Umbilical cord (tissue), 2 donors: ENCODE data around the gene GNAT1. TPM values are rescaled to one million over a fixed set of nuclear protein-coding genes. Genes with fewer than 3 reads are reported as not detected.

ENCODE experiments used
- DNase-seq: peaks from one replicate; pipeline ENCODE4 v3.0.0-alpha.2; 2015; ENCODE audit warnings: low spot score
- total RNA-seq: library from RNA; depleted of rRNA; stranded (reverse); fragments of >200 nt; gene quantifications from one replicate; pipeline ENCODE4 v1.2.3, GENCODE V29; 2014; ENCODE audit warnings: low replicate concordance; ENCODE audit not compliant: insufficient read depth

Gene GNAT1
- total RNA-seq, 1 donor from 2014 or later = not detected

GRCh38 chr3:50162034-50162883, 29.2 kb upstream of the GNAT1 start:
- DNase-seq = no peak

DNA sequence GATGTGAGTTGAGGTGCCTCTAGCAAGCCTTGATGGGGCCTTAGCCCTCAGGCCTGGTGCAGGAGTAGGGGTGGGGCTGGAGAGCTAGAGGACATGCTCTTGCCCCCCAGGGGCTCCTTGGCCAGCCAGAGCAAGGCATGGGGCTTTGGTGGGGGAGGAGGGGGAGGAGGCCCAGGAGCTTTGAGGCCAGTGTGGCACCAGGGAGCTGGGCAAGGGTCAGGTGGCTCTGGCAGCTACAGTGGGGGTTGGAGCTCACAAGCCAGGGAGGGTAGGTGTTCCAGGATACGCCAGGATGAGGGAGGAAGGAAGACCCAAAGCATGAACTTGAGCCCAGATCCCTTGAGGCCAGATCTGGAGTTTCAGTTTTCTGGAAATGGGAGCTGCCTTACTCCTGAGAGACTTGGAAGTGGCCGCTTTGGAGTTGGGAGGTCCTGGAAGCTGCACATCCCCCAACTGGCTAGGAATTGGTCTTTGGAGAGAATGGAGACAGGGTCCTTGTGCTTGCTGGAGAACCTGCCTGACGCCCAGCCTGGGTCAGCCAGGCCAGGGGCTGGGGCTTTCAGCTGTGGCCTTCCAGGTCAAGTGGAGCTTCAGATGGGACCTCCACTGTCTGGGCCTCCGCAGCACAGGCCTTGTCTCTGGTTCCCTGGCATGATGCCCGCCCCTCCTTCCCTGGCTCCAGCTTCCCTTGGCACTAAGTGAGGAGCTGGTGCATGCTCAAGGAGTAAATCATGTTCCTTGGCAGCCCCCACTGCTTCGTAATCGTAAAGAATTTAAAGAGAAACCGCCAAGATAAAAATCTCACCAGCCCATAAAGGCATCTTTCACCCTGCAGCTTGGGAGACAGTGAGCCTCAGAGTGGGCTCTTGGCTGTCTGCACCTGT, 27.6 kb upstream of the GNAT1 start:
- DNase-seq = peak; percentile 83

DNA sequence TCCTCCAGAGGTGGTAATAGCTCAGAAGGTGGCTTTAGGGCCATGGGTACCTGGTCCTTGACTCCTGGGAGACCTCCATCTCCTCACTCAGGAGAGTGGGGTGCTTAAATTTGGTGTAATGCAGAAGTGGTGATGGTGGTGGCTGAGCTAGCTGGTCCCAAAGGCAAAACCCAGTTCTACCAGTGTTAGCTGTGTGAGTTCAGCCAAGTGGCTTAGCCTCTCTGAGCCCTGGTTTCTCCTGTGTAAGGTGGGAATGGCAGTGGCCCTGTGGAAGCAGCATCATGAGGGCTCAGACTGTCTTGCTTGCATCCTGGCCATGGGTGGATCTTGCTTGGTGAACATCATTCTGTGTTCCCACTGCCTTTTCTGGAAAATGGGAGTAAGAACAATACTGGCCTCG, 26.9 kb upstream of the GNAT1 start:
- no peak for DNase-seq

DNA sequence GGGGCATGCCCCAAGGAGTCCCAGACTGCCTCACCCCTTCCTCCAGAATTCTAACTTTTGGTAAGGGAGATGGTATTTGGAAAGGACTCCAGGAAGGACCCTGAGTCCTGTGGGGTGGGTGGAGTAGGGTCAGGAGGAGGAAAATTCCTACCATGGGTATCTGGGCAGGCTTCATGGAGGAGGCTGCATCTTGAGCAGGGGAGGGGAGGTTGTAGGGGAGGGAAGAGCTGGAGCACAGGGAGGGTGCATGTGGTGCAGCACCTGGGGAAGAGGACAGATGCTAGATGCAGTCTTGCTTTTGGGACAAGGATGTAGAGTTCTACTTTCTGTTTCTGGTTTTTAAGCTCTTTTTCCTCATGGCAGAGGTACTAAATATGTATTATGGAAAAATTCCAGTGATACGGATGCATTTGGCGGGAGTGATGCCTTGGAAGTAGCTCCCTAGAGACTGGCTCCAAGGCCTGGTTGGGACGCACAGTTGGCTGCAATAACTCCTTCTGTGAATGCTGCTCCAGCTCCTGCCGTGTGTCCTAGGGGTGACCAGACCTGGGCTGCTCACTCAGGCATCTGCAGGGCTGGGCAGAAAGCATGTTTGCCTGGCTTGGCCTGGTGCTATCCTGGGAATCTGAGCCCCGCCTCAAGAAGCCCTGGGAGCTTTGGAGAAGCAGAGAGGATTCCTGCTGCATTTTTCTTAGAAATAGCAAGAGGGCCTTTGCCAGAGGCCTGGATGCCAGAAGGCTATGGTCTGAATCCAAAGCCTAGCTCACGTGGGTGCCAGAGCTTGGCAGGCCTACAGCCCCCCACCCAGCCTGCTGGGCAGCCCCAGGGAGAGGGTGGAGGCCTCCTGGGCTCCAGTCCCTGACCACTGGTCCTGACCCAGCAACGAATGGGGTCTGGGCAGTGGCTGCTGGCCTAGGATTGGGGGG, 26.2 kb upstream of the GNAT1 start:
- peak; percentile 88 for DNase-seq

- DNase-seq = peak; percentile 41
These were observed 25.4 kb upstream of the GNAT1 start for GRCh38 chr3:50165910-50166538.

GRCh38 chr3:50166620-50167019, 24.8 kb upstream of the GNAT1 start:
- DNase-seq = no peak

- DNase-seq = no peak
These were observed 24.2 kb upstream of the GNAT1 start for GRCh38 chr3:50167069-50167840.

- DNase-seq = no peak
These were observed 23.6 kb upstream of the GNAT1 start for GRCh38 chr3:50167841-50168209.

DNA sequence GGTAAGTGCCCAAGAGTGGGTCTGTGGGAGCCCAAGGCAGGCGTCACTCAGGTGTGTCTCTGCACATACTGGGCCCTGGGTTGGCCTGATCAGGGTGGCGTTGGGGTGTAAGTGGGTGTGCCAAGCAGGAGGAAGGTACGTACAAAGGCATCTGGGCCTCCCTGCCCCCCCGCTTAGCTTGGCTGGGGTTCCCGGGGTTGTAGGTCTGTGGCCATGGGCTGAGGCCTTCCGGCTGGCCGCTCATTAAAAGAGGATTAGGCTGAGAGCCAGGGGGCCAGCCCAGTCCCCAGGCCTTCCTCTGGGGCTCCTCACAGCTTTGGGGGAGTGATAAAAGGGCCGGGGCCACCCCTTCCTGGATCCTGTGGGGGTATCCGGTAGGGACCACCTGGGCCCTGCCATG, 23.0 kb upstream of the GNAT1 start:
- DNase-seq = no peak

DNA sequence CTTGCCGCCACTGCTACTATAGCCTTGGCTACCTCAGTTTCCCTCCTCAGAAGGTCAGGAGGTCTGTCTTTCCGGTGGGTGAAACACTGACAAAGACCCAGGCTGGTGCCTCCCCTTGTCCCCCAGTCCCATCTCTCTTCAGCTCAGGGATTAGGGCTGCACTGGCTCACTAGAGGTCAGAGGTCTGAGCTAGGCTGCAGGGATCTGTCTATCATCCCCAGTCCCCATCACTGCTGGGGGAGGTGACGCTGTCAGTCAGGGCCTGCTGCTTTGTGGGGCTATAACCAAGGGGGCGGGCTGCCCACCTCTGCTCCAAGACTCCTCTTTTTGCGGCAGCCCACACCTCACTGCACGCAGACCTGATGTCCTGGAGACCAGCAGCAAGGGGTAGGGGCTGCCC, 22.6 kb upstream of the GNAT1 start:
- no peak for DNase-seq

GRCh38 chr3:50169232-50169832, 22.1 kb upstream of the GNAT1 start:
- no peak for DNase-seq

DNA sequence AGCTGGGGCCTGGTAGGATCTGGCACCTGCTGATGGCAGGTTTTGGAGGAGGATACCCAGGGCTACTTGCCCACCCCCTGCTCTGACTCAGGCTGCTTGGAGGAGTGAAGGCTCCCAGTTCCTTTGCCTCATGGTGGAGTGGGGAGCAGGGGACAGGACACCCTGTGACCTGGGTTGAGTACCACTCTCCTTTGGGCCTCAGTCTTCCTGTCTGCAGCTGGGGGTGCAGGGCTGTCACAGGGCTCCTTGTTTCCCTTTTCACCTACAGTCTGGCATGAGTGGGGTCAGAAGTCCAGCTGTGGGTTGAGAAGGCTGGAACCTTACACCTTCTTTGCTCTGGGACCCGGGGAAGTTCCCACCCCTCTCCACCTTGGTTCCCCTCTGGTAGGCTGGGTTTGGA, 21.6 kb upstream of the GNAT1 start:
- no peak for DNase-seq

DNA sequence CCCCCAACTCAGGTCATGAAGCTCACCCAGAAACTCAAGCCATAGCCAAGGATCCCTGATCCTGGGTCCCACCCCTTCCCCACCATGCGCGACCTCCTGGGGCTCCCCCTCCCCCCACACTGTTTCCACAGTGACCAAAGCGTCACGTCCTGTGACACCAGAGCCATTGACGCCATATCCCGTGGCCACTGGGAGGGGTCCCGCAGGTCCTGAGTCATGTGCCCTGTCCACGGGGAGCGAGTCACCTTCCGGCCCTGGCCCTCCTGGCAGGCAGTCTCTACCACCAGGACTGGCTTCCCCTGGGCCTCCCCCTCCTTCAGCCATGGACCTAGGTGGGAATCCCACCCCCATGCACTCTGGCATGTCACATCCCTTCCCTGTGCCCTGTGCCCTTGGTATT, 20.7 kb upstream of the GNAT1 start:
- DNase-seq = no peak

DNA sequence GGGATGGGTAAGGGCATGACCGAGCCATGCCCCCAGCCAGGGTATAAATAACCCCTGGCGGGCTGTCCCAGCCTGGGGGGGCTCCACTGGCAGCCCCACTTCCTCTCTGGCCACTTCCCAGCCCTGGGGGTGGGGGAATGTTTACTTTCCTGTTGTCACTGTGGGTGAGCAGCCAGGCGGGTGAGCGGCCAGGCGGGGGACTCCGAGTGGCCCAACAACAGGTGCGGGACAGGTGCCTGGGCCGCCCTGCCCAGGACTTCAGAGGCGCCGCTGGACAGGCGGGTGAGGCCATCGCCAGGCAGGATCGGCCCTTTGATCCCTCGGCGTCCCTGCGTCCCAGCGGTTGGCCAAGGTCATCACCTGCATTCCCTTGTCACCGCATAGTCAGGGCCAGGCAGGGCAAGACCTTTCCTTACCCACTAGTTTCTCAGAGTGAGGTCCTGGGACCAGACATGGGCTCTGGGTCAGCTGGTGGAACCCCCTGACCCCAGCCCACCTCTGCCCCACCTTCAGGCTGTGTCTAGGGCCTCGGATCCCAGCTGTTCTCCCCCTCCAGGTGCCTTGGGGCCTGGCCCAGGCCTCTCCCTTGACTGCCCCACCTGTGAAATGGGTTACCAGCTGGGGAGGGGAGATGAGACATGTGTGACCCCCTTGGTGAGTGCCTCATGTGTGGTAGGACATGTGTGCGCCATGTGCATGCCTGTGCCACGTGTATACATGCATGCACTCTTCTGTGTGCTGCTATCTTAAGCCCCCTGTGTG, 19.7 kb upstream of the GNAT1 start:
- DNase-seq = no peak

- no peak for DNase-seq
These were observed 18.7 kb upstream of the GNAT1 start for GRCh38 chr3:50172626-50173220.

- DNase-seq = no peak
These were observed 17.5 kb upstream of the GNAT1 start for GRCh38 chr3:50173685-50174516.

- no peak for DNase-seq
These were observed 16.9 kb upstream of the GNAT1 start for GRCh38 chr3:50174517-50174895.

- DNase-seq = no peak
These were observed 16.4 kb upstream of the GNAT1 start for GRCh38 chr3:50174947-50175524.
